GM21526 (cell line): ENCODE results near the gene SPATA31E1.
"Not testable (repeated sequence)": the region's sequence is repeated elsewhere in the genome, so short reads cannot be mapped to it uniquely, and the experiment has no call there.

Experiments used
- ATAC-seq: cut with Tn5 transposase; IDR thresholded peaks from one replicate; pipeline ENCODE4 v1.9.1; 2021; ENCODE audit warnings: moderate library complexity; ENCODE audit not compliant: unreplicated experiment, low FRiP score

Gene SPATA31E1

DNA sequence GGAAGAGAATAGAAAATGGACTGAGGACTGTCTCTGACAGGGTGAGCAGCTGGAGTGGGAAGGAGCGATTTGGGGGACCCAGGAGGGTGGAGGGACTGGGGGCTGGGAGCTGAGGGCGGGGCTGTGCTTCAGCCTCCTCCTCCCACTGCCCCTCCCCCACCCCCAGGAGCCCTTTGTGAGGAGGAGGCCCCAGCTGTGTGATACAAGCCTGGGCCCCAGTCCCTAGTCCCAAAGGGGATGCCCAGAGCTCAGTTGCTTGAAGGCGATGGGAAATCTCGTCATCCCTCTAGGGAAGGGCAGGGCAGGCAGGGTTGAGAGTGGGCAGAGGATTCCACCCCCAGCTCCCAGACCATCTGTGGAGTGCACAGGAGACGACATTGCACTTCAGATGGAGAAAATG is at the start of gene SPATA31E1:
SPATA31E1 (plus strand) TSS at position 251 of the 400 bp plus-strand sequence; CDS start at position 266, 15 bp downstream.
- ATAC-seq, result no peak

DNA sequence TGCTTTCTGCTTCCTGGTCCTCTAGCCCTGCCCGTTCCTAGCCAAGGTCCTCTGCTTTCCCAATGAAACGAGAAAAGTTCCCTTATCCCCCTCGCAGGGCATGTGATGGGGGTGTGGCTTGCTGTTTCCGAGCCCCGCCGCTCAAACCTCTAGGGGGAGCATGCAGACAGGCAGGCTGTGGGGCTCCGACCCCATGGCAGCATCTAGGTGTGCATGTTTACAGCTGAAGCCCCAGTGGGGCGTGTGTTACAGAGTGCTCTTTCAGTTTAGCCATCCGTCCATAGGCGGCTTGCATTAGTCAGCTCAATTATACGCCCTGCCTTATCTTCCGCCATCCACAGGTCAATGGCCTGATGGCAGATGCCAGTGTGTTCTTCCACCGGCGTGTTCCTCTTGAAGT is 48.3 kb upstream of the SPATA31E1 start:
- ATAC-seq, result no peak

DNA sequence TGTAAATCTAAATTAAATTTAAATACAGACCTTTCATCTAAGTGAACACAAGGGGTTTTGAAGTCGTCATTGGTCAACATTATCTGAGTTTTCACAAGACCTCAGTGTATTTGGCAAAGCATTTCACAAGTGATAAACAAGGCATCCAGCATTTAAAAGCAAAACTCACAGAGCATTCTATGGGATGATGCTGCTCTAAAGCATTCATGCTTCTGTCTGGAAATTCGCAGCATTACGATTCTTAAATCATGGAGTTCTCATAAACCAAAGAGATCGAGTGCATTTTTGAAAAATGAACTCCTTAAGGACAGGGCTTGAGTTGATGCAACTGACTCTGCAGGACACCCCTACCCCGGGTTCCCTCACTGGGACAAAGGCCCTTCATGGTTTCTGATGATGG is 46.1 kb upstream of the SPATA31E1 start:
- no peak for ATAC-seq

DNA sequence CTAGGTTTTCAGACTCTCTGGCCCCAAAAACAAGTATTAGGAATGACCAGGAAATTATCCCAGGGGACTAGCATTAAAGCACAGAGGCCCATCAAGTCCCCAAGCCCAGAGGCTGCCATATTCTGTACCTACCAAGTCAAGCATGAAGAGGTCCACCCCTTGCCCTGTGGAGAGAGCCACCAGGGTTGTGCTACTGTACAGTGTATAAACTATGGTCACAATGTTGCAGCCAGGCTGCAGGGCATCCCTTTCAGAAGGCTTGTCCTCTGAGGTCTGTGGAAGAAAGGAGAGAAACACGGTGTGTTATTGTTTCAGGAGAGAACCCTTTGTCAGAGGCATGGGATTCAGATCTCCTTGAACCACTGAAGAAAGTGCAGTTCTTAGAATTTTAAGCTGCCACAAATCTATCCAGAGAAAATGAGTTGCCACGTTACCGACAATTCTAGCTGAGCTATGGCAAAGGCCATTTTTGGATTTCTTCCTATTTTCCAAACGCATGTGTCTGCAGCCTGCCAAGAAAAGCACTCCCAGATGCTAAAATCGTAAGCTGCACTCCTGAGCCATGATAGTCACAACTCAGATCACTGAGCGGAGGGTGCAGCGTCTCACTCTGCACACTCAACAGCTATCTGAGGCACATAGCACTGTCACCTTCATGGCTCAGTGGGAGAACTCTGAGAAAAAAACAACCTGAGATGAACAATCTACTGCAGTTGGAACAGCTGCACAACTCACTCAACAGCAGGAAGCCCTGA is 45.5 kb upstream of the SPATA31E1 start:
- no peak for ATAC-seq

DNA sequence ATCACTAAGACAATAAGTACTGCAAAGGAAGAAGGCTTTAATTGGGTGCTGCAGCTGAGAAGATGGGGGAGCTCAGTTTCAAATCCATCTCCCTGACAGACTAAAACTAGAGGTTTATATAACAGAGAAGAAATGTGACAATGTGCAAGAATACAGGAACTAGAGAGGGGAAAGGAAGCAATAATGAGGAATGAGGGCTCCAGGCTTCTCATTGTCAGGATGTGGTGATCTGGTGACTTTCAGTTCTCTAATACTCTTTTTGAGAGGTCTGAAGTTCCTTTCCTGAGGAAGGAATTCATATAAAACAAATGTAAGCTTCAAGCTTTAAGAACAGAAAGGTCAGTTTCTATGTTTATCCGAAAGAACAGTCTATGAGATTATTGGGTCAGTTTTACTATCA is 42.5 kb upstream of the SPATA31E1 start:
- ATAC-seq, result no peak

DNA sequence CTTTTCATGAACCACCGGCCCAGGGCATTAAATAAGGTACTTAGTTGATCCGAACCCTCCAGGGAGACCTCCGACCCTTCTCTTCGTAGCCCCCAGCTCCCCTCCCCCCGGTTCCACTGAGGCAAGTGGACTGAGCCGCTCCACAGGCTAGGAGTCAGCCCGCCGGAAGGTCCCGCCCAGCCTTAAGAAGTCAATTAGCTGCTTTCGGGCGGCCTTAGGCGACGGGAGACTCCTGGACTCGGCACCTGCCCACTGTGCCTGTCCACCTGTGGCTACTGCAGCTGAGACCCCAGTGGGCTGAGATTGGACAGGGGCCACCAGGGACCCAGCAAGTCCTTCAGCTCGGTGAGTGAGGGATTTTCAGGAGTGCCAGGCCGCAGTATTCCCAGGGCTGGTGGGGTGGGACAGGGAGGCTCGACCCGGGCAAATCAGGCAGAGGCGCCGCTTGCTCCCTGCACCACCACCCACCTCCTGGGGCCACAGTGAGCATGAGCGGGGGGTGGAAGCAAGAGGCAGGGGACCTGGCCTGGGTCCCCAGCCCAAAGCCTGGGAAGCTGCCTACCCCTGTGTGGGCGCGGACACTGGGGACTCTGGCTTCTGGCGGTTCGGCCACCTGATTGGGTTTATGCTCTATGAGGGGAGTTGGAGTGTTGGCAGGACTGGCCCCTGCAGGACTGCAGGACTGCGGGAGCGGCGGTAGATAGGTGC is 39.6 kb upstream of the SPATA31E1 start:
- no peak for ATAC-seq

DNA sequence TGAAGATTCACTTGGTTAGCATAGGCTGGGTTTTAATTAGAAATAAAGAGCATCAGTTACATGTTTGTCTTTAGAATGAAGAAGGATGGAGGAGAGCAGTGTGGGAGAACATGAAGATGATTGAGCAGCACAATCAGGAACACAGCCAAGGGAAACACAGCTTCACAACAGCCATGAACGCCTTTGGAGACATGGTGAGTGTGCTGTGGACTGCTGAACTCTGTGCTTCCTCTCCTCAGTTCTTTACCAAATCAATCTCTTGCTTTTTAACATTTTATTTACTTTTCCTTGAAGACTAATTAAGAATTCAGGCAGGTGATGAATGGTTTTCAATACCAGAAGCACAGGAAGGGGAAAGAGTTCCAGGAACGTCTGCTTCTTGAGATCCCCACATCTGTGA is 38.2 kb upstream of the SPATA31E1 start:
- ATAC-seq, result no peak

DNA sequence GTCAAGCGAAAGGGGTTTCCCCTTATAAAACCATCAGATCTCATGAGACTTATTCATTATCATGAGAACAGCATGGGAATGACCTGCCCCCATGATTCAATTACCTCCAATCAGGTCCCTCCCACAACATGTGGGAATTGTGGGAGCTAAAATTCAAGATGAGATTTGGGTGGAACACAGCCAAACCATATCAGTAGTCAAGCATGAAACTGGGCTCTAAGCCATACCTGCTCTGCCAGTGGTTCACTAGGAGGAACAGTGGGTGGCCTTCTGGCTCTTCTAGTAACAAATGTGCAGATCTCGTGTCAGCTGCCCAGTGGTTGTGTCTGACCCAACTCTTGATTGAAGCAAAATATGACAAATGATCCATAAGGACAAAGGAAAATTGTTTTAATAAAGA is 34.9 kb upstream of the SPATA31E1 start:
- ATAC-seq, result not testable (repeated sequence)

DNA sequence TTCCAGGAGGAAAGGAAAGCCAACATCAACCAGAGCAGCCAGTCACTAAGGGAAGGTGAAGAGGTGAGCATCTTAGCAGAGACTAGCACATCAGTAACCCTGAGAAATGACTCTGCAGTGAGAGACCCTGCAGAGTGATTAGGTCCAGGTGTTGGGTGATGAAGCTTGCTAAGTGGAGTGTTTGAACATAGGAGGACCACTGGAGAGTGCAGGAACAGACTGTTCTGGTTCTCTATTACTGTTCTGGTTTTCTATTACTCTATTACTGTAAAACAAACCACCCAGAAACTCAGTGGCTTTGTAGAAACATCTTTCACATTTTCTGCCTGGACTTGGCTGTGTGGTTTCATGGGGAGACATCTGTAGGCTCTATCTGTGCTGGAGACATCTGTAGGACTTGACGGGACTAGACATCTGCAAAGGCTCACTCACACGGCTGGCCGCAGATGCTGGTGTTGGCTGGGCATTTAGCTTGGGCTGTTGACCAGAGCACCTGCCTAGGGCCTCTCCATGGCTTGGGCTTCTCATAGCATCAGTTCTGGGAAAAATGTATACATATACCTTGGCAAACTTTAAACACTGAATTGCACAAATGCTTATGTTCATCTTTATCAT is 33.4 kb upstream of the SPATA31E1 start:
- no peak for ATAC-seq

DNA sequence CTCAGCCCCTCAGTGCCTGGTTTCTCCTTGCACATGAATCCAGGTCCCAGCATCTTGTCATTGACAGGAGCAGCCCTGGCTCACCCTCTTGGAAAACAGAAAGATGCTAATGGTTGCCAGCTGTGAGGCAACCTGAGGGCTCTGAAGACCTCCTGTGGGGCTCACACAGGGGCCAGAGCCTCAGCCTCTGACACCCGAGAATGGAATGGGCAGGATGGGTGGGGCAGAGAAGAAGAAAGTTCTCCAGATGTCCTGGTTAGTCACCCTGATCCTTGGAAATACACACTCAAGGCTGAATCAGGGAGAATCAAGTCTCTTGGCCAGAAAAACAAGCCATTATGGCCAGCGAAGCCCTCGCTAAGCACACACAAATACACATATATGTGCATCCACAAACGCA is 32.3 kb upstream of the SPATA31E1 start:
- no peak for ATAC-seq

DNA sequence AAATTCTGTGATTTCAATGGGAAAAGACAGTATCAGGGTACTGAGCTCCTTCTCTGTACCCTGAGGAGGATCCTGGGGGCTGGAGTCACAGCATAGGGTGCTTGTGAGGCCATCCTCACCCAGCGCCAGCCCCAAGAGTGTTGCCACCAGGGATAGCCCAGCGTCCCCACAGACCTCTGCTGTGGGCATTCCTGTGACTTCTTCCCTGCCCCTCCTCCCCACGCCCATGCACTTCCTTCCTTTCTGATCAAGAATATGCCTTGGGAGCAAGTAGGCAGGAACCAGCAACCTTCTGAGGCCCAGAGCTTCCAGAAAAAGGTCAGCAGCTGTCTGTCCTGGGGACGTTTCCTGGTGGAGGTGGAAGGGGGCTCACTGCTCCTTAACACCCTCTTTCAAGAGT is 31.5 kb upstream of the SPATA31E1 start:
- not testable (repeated sequence) for ATAC-seq

DNA sequence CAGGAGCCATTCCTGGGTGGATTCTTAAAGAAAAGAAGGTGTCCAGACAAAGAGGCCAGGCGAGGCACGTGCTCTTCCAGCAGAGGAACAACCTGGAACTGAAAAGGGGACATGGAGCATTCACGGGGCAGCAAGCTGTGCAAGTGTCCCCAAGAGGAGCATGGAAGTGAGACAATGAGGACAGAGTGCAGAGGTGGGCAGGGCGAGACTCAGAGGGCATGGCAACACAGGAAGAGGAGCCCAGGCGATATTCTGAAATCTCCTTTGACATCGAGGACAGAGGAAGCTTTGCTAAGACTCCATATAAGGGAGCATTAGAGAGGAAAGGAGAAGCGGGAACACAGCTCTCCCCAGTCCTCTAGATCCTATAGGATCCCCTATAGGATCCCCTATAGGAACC is 29.4 kb upstream of the SPATA31E1 start:
- no peak for ATAC-seq

DNA sequence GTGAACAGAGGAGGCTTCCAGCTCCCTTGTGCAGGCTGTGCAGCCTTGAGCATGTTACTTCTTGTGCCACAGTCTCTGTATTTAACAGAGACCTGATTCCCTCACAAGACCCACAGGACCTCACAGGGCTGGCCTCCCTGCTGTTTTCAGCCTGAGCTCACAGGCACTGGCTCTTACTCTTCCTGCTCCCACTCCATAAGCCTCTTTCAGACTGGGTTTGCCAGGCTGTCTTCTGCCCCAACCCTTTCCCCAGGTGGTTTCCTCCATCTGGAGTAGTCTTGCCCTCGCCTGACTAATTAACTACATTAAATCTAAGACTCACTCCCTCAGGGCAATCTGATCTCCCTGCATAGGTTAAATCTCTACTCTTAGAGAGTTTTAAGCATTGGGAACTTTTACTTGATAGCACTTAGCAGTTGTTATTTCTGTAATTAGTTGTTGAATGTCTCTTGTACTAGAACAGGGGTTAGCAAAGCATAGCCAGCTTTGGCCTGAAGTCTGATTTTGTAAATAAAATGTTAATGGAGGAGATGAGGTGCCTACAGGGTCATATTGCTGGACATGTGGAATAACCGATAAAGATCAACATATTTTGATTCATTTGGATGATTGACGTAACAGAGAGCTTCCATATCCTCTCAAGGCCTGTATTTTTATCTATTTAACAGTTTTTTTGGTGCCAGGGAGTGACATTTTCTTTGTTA is 28.6 kb upstream of the SPATA31E1 start:
- no peak for ATAC-seq

DNA sequence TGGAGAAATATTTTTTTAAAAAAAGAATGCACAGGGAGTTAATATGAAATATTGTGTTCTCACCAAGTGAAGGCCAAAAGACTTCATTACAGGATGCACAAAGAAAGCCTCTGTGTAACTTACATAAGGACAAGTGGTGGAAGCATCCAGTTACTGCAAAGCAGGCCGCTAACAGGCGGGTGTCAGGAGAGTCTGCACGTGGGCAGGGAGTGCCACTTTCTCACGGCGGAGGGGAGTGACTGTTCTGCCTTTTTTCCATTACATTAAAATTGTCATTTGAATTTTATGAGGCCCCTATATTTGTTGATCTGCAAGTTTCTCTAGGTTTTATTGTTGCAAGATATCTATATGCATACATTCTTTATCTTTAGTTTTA is 28.1 kb upstream of the SPATA31E1 start:
- ATAC-seq, result no peak

DNA sequence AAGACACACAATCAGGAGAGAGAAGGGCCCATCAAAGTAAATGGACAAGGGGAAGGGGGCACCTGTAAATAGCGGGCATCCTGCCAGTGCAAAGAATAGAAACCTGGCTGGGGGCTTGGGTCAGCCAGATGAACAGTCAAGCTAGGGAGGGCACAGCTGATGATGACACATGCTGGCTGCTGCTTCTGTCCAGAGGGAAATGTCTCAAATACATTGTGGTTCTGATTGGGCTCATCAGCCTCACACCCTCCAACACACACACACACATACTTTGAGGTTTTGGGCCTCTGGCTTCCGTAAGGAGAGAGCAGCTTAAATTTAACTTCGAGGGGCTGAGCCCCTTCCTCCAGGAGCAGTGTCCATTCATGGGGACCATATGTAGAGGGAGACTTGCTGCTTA is 27.6 kb upstream of the SPATA31E1 start:
- ATAC-seq, result no peak

DNA sequence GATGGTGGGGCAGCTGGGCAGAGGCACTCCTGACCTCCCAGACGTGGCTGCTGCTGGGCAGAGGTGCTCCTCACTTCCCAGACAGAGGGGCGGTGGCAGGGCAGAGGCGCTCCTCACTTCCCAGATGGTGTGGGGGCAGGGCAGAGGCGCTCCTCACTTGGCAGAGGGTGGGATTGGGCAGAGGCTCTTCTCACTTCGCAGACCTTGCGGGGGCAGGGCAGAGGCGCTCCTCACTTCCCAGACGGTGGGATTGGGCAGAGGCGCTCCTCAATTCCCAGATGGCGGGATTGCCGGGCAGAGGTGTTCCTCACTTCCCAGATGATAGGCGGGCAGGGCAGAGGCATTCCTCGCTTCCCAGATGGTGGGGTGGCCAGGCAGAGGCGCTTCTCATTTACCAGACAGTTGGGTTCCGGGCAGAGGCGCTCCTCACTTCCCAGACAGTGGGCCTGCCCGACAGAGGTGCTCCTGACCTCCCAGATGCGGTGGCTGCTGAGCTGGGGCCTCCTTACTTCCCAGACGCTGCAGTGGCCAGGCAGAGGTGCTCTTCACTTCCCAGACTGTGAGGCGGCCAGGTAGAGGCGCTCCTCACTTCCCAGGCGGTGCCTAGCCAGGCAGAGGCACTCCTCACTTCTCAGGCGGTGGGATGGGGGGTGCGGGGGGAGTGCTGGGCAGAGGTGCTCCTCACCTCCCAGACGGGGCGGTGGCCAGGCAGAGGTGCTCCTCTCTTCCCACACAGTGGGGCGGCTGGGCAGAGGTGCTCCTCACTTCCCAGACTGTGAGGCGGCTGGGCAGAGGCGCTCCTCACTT is 25.3 kb upstream of the SPATA31E1 start:
- ATAC-seq, result no peak

DNA sequence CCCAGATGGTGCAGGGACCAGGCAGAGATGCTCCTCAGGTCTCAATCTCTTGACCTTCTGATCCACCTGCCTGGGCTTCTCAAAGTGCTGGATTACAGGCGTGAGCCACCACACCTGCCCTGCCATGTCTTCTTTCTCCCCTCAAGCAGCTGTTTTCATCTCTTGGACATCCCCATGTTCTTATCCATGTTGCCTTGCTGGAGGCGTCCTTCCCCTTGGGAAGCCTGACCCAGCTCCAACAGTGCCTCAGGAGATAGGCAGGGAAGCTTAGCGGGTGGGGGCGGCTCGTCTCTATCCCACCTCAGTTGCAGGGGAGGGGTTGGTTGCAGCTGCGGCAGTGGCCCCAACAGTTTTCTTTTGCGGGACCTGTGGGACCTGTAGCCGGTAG is 24.7 kb upstream of the SPATA31E1 start:
- no peak for ATAC-seq

DNA sequence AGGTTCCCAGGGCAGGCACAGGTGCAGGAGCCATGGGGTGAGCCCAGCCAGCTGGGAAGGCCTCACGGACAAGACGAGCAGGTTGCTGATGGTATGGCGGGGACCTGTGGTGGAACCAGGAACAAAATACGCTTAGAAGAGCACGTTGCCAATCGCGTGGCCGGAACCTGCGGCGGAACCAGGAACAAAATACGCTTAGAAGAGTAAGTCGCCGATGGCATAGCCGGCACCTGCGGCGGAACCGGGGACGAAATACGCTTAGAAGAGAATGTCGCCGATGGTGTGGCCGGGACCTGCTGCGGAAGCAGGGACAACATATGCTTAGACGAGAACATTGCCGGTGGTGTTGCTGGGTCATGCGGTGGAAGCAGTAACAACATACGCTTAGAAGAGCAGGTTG is 23.5 kb upstream of the SPATA31E1 start:
- ATAC-seq, result no peak

DNA sequence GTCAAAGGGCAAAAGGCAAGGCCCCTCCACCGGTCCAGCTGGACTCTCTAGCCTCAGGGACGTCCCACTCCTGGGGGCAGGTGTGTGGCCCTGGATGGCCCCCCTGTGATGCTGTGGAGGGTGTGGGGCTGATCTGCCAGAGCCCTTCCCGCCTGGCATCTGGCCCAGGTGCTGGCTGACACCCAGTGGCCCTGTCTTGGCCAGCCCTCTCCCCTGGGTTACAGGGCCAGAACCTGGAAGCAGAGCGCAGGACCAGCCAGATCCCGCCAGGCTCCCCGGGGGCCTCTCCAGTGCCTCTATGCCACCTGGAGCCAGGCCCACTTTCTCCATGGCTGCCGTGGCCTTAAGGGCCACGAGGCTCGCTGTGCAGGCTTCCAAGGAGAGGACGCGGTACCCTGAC is 22.9 kb upstream of the SPATA31E1 start:
- ATAC-seq, result no peak

DNA sequence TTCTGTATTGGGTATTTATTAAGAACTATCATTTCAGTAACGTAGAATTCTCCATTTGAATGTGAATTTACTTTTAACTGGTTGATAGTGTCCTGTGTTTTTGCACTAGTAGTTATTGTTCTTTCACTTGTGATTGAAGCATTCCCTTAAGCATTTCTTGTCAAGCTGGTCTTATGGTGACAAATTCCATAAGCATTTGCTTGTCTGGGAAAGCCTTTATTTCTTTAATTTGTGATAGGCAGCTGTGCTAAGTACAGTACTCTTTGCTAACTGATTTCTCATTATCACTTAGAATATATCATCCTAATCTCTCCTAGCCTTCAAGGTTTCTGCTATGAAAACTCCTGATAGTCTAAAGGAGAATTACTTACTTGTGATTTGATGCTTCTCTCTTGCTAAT is 21.3 kb upstream of the SPATA31E1 start:
- no peak for ATAC-seq
